Spleen (tissue), 11 donors: Measurements from ENCODE around the gene ZNF385B. TPM values are rescaled to one million over a fixed set of nuclear protein-coding genes. Genes with fewer than 3 reads are reported as not detected.

ENCODE experiments used
- DNase-seq: peaks from one replicate; pipeline ENCODE4 v3.0.0-alpha.2; 2020
- H3K27ac ChIP-seq, 8 donors: fragments of 200-600 bp; sonication (generic) in 7 of 8; 1 replicate in 4 of 8; 2 replicates in 4 of 8; pipeline versions ENCODE4 v1.5.0 to v1.8.0; 2016 to 2021; ENCODE audit warnings: inconsistent platforms in 4 of 8, mild to moderate bottlenecking in 4 of 8, moderate library complexity in 1 of 8
- H3K27me3 ChIP-seq, 7 donors: fragments of 200-600 bp; sonication (generic) in 6 of 7; replicated peaks in 1 of 7; 1 replicate in 4 of 7; 2 replicates in 3 of 7; pipeline versions ENCODE4 v1.5.0 to v1.8.0; 2016 to 2021; ENCODE audit warnings: inconsistent platforms in 3 of 7, mild to moderate bottlenecking in 1 of 7
- H3K36me3 ChIP-seq, 6 donors: fragments of 200-600 bp; sonication (generic) in 5 of 6; 1 replicate in 4 of 6; 2 replicates in 2 of 6; pipeline versions ENCODE4 v1.5.0 to v1.8.0; 2016 to 2021; ENCODE audit warnings: inconsistent platforms in 2 of 6
- H3K4me1 ChIP-seq, 6 donors: fragments of 200-600 bp; sonication (generic) in 5 of 6; 1 replicate in 3 of 6; 2 replicates in 3 of 6; pipeline versions ENCODE4 v1.5.0 to v1.8.0; 2016 to 2021; ENCODE audit warnings: inconsistent platforms in 3 of 6
- H3K4me3 ChIP-seq, 8 donors: fragments of 200-600 bp; sonication (generic) in 7 of 8; 1 replicate in 4 of 8; 2 replicates in 4 of 8; pipeline versions ENCODE4 v1.5.0 to v1.8.0; 2016 to 2021; ENCODE audit warnings: inconsistent platforms in 4 of 8, mild to moderate bottlenecking in 4 of 8, moderate library complexity in 2 of 8
- H3K9me3 ChIP-seq, 8 donors: fragments of 200-600 bp; sonication (generic) in 7 of 8; 1 replicate in 4 of 8; 2 replicates in 4 of 8; pipeline versions ENCODE4 v1.5.0 to v1.8.0; 2016 to 2021; ENCODE audit warnings: inconsistent platforms in 4 of 8
- POLR2A ChIP-seq, 3 donors: fragments of 450-650 bp; IDR thresholded peaks; one replicate each; pipeline ENCODE4 v1.5.1; 2017; ENCODE audit warnings: antibody characterized with exemption in 3 of 3, mild to moderate bottlenecking in 1 of 3
- POLR2AphosphoS5 ChIP-seq, 3 donors: sonication (generic); formaldehyde crosslinking; IDR thresholded peaks; one replicate each; pipeline ENCODE4 v1.5.1; 2017; ENCODE audit warnings: antibody characterized with exemption in 3 of 3
- WGBS, 5 donors: extraction: QIAGEN DNeasy Blood & Tissue Kit in 3 of 5; methylation state at CpG; one replicate each; pipeline versions ENCODE4 v1.1.5 to v1.1.7; 2013 to 2018; 5-methylcytosine and 5-hydroxymethylcytosine counted together
- intact Hi-C: fragments of 100-400 bp; cut with DNase I; formaldehyde crosslinking; loops from one replicate; pipeline ENCODE4 v1.15.0; 2023; ENCODE audit warnings: low total_unique reads
- polyA plus RNA-seq, 3 donors: library from polyadenylated mRNA; stranded (reverse); fragments of 200-250 nt; gene quantifications; one replicate each; pipeline ENCODE4 v1.2.1, GENCODE V29; 2013
- total RNA-seq, 7 donors: library from RNA; depleted of rRNA in 3 of 7; stranded (reverse); fragments of >200 nt in 3 of 7; fragmentation: NEBNext Ultra II Directional in 4 of 7; extraction: Animal tissue kit (Norgen Biotek cat#: 25700) in 4 of 7; gene quantifications; one replicate each; pipeline versions ENCODE4 v1.1.0 to v1.2.1, GENCODE V29; 2016 to 2021
- TF ChIP-seq, protein P1 (sequence below), 11 experiments: fragments of 200-600 bp in 7 of 11; fragments of 450-650 bp in 4 of 11; sonication (generic) in 4 of 11; IDR thresholded peaks in 8 of 11; conservative IDR thresholded peaks in 3 of 11; 1 replicate in 7 of 11; 2 replicates in 4 of 11; pipeline versions ENCODE4 v1.4.0 to v1.8.0; 2016 to 2021; ENCODE audit warnings: antibody characterized with exemption in 11 of 11, inconsistent platforms in 4 of 11, mild to moderate bottlenecking in 1 of 11
- donor health status: healthy with polysubstance abuse.
- donor health status: DM: no; HTN: no; CAD: no; lungs with moderate emphysema.
- donor health status: DM: no; HTN: no; CAD: no.
- donor health status: Bipolar disorder and iron deficiency.
- donor health status: healthy.
- donor health status: DM: no; HTN: no; CAD: no.
- donor health status: DM: yes; HTN: yes; CAD: no.

ZNF385B gene
- total and polyA plus RNA-seq, 10 donors = 0.03 to 4.3 (median 0.37) TPM; not detected in 3

DNA sequence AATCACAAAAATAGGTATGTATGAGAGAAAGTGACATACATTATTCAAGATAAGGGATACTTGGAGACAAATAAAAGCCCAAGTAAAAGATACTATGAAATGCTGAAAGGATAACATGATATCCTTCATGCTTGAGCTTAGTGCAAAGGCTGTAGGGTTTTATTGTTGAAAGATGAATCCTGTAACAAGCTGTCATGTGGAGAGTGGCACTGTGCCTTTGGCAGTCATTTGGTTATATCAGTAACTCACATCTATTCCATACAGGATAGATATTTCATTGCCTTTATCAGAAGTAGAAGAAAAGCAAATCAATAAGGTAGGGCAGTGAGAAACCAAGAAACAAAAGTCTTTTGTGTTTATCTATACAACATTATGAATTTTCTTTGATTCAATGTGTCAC is 211.0 kb downstream of the ZNF385B start:
- Histone ChIP-seq H3K9me3 (no peaks in the 10 kb centered on the region), H3K27ac (no peak overlapping the region), H3K36me3 (no peaks in the 10 kb centered on the region), H3K27me3 (no peaks in the 10 kb centered on the region), H3K4me3 (no peak overlapping the region), H3K4me1 (no peaks in the 10 kb centered on the region)
- DNase-seq = no peak
- TF ChIP-seq POLR2A (IDR thresholded peaks at IDR 0.05) (no peak), POLR2AphosphoS5 (IDR thresholded peaks at IDR 0.05) (no peak)
- intact Hi-C loops = no loop called here

- DNase-seq = no peak
- H3K4me3 ChIP-seq = no peak overlapping the region
- intact Hi-C loops = no loop called here
Observed at GRCh38 chr2:179646862-179647587, 214.4 kb downstream of the ZNF385B start.

DNA sequence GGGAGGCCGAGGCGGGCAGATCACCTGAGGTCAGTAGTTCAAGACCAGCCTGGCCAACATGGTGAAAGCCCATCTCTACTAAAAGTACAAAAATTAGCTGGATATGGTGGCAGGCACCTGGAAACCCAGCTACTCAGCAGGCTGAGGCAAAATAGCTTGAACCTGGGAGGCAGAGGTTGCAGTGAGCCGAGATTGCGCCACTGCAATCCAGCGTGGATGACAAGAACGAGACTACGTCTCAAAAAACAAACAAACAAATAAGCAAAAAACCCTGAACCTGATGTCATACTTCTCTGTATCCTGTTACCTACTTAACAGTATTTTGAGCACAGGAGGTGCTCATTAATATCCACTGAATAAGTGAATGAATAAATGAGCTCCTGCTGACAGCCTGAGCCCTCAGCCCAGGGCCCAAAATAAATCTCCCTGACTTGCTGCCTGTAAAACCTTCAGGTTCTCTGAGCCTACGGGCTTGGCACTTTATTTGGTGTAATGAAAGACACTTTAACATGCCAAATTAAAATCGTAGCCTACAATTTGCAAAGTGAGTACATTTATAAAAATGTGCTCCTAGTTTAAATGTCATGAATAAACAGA is 215.1 kb downstream of the ZNF385B start:
- H3K36me3 ChIP-seq = no peaks in the 10 kb centered on the region
- no peaks in the 10 kb centered on the region for H3K4me1 ChIP-seq
- no peaks in the 10 kb centered on the region for H3K27me3 ChIP-seq
- H3K27ac ChIP-seq = no peak overlapping the region
- intact Hi-C loops = no loop called here
- no peaks in the 10 kb centered on the region for H3K9me3 ChIP-seq
- 83 to 92% (median 90%) methylated on average over 9 of the region's 9 CpGs for WGBS, 5 donors
- H3K4me3 ChIP-seq = no peak overlapping the region
- TF ChIP-seq POLR2AphosphoS5 (IDR thresholded peaks at IDR 0.05) = no peak
- TF ChIP-seq, protein P1, sequence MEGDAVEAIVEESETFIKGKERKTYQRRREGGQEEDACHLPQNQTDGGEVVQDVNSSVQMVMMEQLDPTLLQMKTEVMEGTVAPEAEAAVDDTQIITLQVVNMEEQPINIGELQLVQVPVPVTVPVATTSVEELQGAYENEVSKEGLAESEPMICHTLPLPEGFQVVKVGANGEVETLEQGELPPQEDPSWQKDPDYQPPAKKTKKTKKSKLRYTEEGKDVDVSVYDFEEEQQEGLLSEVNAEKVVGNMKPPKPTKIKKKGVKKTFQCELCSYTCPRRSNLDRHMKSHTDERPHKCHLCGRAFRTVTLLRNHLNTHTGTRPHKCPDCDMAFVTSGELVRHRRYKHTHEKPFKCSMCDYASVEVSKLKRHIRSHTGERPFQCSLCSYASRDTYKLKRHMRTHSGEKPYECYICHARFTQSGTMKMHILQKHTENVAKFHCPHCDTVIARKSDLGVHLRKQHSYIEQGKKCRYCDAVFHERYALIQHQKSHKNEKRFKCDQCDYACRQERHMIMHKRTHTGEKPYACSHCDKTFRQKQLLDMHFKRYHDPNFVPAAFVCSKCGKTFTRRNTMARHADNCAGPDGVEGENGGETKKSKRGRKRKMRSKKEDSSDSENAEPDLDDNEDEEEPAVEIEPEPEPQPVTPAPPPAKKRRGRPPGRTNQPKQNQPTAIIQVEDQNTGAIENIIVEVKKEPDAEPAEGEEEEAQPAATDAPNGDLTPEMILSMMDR (IDR thresholded peaks at IDR 0.05 in 8 of 11, conservative IDR thresholded peaks at IDR 0.05 in 3 of 11) = no peak
- no peak for TF ChIP-seq POLR2A (IDR thresholded peaks at IDR 0.05)
- DNase-seq = peak; percentile 31

More at GRCh38 chr2:179646862-179647587, 214.4 kb downstream of the ZNF385B start:
- Histone ChIP-seq H3K4me1 (no peaks in the 10 kb centered on the region), H3K36me3 (no peaks in the 10 kb centered on the region), H3K27me3 (no peaks in the 10 kb centered on the region), H3K27ac (no peak overlapping the region), H3K9me3 (no peaks in the 10 kb centered on the region)
- TF ChIP-seq POLR2A (IDR thresholded peaks at IDR 0.05) = no peak
- TF ChIP-seq POLR2AphosphoS5 (IDR thresholded peaks at IDR 0.05) = no peak
- TF ChIP-seq, protein P1 (IDR thresholded peaks at IDR 0.05 in 8 of 11, conservative IDR thresholded peaks at IDR 0.05 in 3 of 11) = no peak
- 81 to 90% (median 83%) methylated on average over 3 of the region's 3 CpGs for WGBS, 5 donors

GRCh38 chr2:179645047-179645446 is 216.4 kb downstream of the ZNF385B start:
- no peak overlapping the region for H3K4me3 ChIP-seq
- 90 to 92% (median 91%) methylated on average over 2 of the region's 2 CpGs for WGBS, 5 donors
- H3K27ac ChIP-seq = no peak overlapping the region
- H3K36me3 ChIP-seq = no peaks in the 10 kb centered on the region
- intact Hi-C loops = no loop called here
- DNase-seq = no peak
- H3K9me3 ChIP-seq = no peaks in the 10 kb centered on the region
- H3K4me1 ChIP-seq = no peaks in the 10 kb centered on the region
- TF ChIP-seq POLR2AphosphoS5 (IDR thresholded peaks at IDR 0.05) (no peak), POLR2A (IDR thresholded peaks at IDR 0.05) (no peak)
- TF ChIP-seq, protein P1 (IDR thresholded peaks at IDR 0.05 in 8 of 11, conservative IDR thresholded peaks at IDR 0.05 in 3 of 11) = no peak
- no peaks in the 10 kb centered on the region for H3K27me3 ChIP-seq
